SK-N-SH (cell line): ENCODE results near the gene NBEAL1. TPM values are rescaled to one million over a fixed set of nuclear protein-coding genes. Genes with fewer than 3 reads are reported as not detected.
A peak's percentile ranks its signal among the peaks of the same experiment; 100 is the strongest.

Experiments
- CTCF ChIA-PET: fragments of 300-600, 350-600 bp; formaldehyde crosslinking; extraction: SDS; loops from one replicate; lab custom pipeline; 2021; lab: Yijun Ruan, JAX
- POLR2A ChIA-PET: fragments of 350-600 bp; sonication (Branson Sonifier 250); formaldehyde crosslinking; extraction: SDS; loops from one replicate; lab custom pipeline; 2020; ENCODE audit warnings: antibody characterized with exemption, inconsistent platforms; lab: Yijun Ruan, JAX
- DNase-seq: peaks from one replicate; pipeline ENCODE4 v3.0.0; 2012
- H2AFZ ChIP-seq: fragments of 200-600 bp; sonication (generic); 2 replicates; pipeline ENCODE4 v1.8.1; 2016; ENCODE audit warnings: antibody characterized with exemption, mild to moderate bottlenecking, low read depth
- H3F3A ChIP-seq: fragments of 200-600 bp; sonication (generic); replicated peaks from 2 replicates; pipeline ENCODE3; 2016; ENCODE audit warnings: antibody characterized with exemption, mild to moderate bottlenecking; ENCODE audit not compliant: insufficient read depth
- H3K27ac ChIP-seq, 2 experiments: fragments of 200-500 bp in 1 of 2; fragments of 200-600 bp in 1 of 2; sonication (Bioruptor generic) in 1 of 2; sonication (generic), shearing (Covaris generic) in 1 of 2; 2 replicates each; pipeline versions ENCODE4 v1.5.1 to v1.6.1; 2014 to 2016; ENCODE audit warnings: low read depth in 2 of 2, inconsistent platforms in 1 of 2, low read length in 1 of 2, mild to moderate bottlenecking in 1 of 2, mixed read lengths in 1 of 2
- H3K27me3 ChIP-seq: fragments of 200-600 bp; sonication (generic), shearing (Covaris generic); 2 replicates; pipeline ENCODE4 v1.6.1; 2016; ENCODE audit warnings: mixed run types; ENCODE audit not compliant: insufficient read depth
- H3K36me3 ChIP-seq, 2 experiments: fragments of 200-500 bp in 1 of 2; fragments of 200-600 bp in 1 of 2; sonication (Bioruptor generic) in 1 of 2; sonication (generic) in 1 of 2; replicated peaks in 1 of 2; 2 replicates each; pipeline versions ENCODE3 to v1.5.1; 2014 to 2016; ENCODE audit warnings: low read length in 1 of 2, mild to moderate bottlenecking in 1 of 2; ENCODE audit not compliant: insufficient read depth in 2 of 2, control insufficient read depth in 1 of 2
- H3K4me1 ChIP-seq, 2 experiments: fragments of 200-500 bp in 1 of 2; fragments of 200-600 bp in 1 of 2; sonication (Bioruptor generic) in 1 of 2; sonication (generic), shearing (Covaris generic) in 1 of 2; 2 replicates each; pipeline versions ENCODE4 v1.5.1 to v1.6.1; 2014 to 2016; ENCODE audit warnings: low read depth in 1 of 2, low read length in 1 of 2, mixed run types in 1 of 2; ENCODE audit not compliant: insufficient read depth in 2 of 2, control insufficient read depth in 1 of 2
- H3K4me2 ChIP-seq: fragments of 200-600 bp; sonication (generic), shearing (Covaris generic); 2 replicates; pipeline ENCODE4 v1.6.1; 2017; ENCODE audit warnings: mixed run types
- H3K4me3 ChIP-seq, 2 experiments: fragments of 200-500 bp in 1 of 2; fragments of 200-600 bp in 1 of 2; sonication (Bioruptor generic) in 1 of 2; sonication (generic), shearing (Covaris generic) in 1 of 2; 2 replicates each; pipeline versions ENCODE4 v1.5.1 to v1.8.1; 2014 to 2016; ENCODE audit warnings: low read depth in 2 of 2, inconsistent platforms in 1 of 2, low read length in 1 of 2, mild to moderate bottlenecking in 1 of 2, mixed read lengths in 1 of 2, moderate library complexity in 1 of 2
- H3K79me2 ChIP-seq: fragments of 200-600 bp; sonication (generic); 2 replicates; pipeline ENCODE4 v1.8.1; 2017; ENCODE audit warnings: mild to moderate bottlenecking; ENCODE audit not compliant: insufficient read depth
- H3K9ac ChIP-seq: fragments of 200-600 bp; sonication (generic); 2 replicates; pipeline ENCODE4 v1.6.1; 2017; ENCODE audit warnings: mixed run types
- H3K9me2 ChIP-seq: fragments of 200-600 bp; sonication (generic); 2 replicates; pipeline ENCODE4 v1.6.1; 2017; ENCODE audit warnings: mixed run types
- H3K9me3 ChIP-seq: fragments of 200-600 bp; sonication (generic); 2 replicates; pipeline ENCODE4 v1.6.1; 2017; ENCODE audit warnings: mixed run types, mild to moderate bottlenecking, moderate library complexity
- H4K20me1 ChIP-seq: fragments of 200-600 bp; sonication (generic); 2 replicates; pipeline ENCODE4 v1.6.1; 2017; ENCODE audit warnings: mild to moderate bottlenecking, mixed run types; ENCODE audit not compliant: insufficient read depth
- ELF1 ChIP-seq: IDR thresholded peaks from 2 replicates; pipeline ENCODE4 v1.4.0; 2012
- EP300 ChIP-seq, 2 experiments: IDR thresholded peaks; 2 replicates each; pipeline versions ENCODE4 v1.4.0 to v1.6.1; 2012; ENCODE audit warnings: borderline replicate concordance in 1 of 2, low read depth in 1 of 2, low read length in 1 of 2
- FOSL2 ChIP-seq: IDR thresholded peaks from 2 replicates; pipeline ENCODE4 v1.4.0; 2012; ENCODE audit warnings: low read depth, mild to moderate bottlenecking, moderate library complexity, borderline replicate concordance
- FOXJ3 ChIP-seq: sonication (generic); formaldehyde crosslinking; IDR thresholded peaks from 2 replicates; pipeline ENCODE4 v1.5.1; 2020; ENCODE audit warnings: mild to moderate bottlenecking, missing genetic modification reagents
- JUND ChIP-seq: IDR thresholded peaks from 2 replicates; pipeline ENCODE4 v1.4.0; 2012
- MEF2A ChIP-seq: IDR thresholded peaks from 2 replicates; pipeline ENCODE4 v1.4.0; 2012; ENCODE audit warnings: low read depth, borderline replicate concordance
- MXI1 ChIP-seq: IDR thresholded peaks from 2 replicates; pipeline ENCODE4 v1.6.1; 2012; ENCODE audit warnings: mild to moderate bottlenecking, low read depth, low read length, improper control_type of control experiment
- NFIC ChIP-seq: IDR thresholded peaks from 2 replicates; pipeline ENCODE4 v1.4.0; 2012; ENCODE audit warnings: borderline replicate concordance
- POLR2AphosphoS5 ChIP-seq: IDR thresholded peaks from 2 replicates; pipeline ENCODE4 v1.6.1; 2012; ENCODE audit warnings: low read depth, low read length
- RAD21 ChIP-seq: IDR thresholded peaks from 2 replicates; pipeline ENCODE4 v1.6.1; 2012; ENCODE audit warnings: mild to moderate bottlenecking, low read length
- RCOR1 ChIP-seq: fragments of 150-350 bp; IDR thresholded peaks from 2 replicates; pipeline ENCODE4 v1.6.1; 2017; ENCODE audit warnings: antibody characterized with exemption, low read length
- RFX5 ChIP-seq: IDR thresholded peaks from 2 replicates; pipeline ENCODE4 v1.6.1; 2012; ENCODE audit warnings: mild to moderate bottlenecking, improper control_type of control experiment, low read length
- RXRA ChIP-seq: IDR thresholded peaks from 2 replicates; pipeline ENCODE4 v1.4.0; 2012; ENCODE audit warnings: low read depth, mild to moderate bottlenecking, borderline replicate concordance
- SMC3 ChIP-seq: IDR thresholded peaks from 2 replicates; pipeline ENCODE4 v1.6.1; 2012; ENCODE audit warnings: low read depth, low read length, improper control_type of control experiment
- TAF1 ChIP-seq: IDR thresholded peaks from 2 replicates; pipeline ENCODE4 v1.6.1; 2012; ENCODE audit warnings: low read depth, mild to moderate bottlenecking, low read length, moderate library complexity, borderline replicate concordance
- TCF12 ChIP-seq: IDR thresholded peaks from 2 replicates; pipeline ENCODE4 v1.4.0; 2012
- YY1 ChIP-seq: IDR thresholded peaks from 2 replicates; pipeline ENCODE4 v1.4.0; 2012; ENCODE audit warnings: low read depth, mild to moderate bottlenecking
- WGBS: methylation state at CpG from one replicate; pipeline ENCODE4 v1.1.6; 2017; ENCODE audit warnings: low lambda C conversion rate; 5-methylcytosine and 5-hydroxymethylcytosine counted together
- polyA plus RNA-seq, 3 experiments: library from polyadenylated mRNA; depleted of rRNA; stranded (reverse); fragments of >200 nt; gene quantifications; 2 replicates each; pipeline ENCODE4 v1.2.3, GENCODE V29; 2012
- TF ChIP-seq, protein P1 (sequence below): fragments of 150-350 bp; IDR thresholded peaks from 2 replicates; pipeline ENCODE4 v1.6.1; 2017; ENCODE audit warnings: antibody characterized with exemption, low read length, low read depth, borderline replicate concordance
- TF ChIP-seq, protein P2 (sequence below): IDR thresholded peaks from 2 replicates; pipeline ENCODE4 v1.4.0; 2012; ENCODE audit warnings: low read depth, borderline replicate concordance
- TF ChIP-seq, protein P3 (sequence below): fragments of 200-600 bp; sonication (generic); IDR thresholded peaks from 2 replicates; pipeline ENCODE4 v1.6.1; 2017; ENCODE audit warnings: antibody characterized with exemption, mild to moderate bottlenecking, moderate library complexity
- TF ChIP-seq, protein P4 (sequence below): IDR thresholded peaks from 2 replicates; pipeline ENCODE4; 2012

The NBEAL1 gene
- polyA plus RNA-seq, 1 of the 3 experiments (the other 2 are of a cell fraction), result 3.3 TPM

DNA sequence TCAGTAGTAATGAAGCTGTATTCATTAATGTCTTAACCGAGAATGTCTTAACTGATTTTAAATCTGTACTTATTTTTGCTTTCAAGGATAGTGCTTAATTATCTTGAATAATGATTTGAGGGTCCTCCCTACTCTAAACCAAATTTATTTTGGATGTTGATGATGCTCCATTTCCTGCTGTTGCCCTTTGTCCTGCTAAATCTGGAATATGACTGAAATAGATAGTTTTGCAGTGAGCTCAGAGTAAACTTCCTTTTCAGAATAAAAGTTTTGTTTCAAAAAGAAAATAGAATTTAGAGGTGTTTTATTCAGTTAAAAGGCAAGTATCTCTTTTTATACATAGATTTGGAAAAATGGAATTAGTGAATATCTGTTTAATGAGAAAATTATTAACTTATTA lies 8.1 kb downstream of the NBEAL1 start:
- TF ChIP-seq SMC3 (no peak), RAD21 (no peak), MXI1 (no peak), MEF2A (peak; percentile 65; the same call in 1 of the 2 replicates)
- TF ChIP-seq, protein P1, sequence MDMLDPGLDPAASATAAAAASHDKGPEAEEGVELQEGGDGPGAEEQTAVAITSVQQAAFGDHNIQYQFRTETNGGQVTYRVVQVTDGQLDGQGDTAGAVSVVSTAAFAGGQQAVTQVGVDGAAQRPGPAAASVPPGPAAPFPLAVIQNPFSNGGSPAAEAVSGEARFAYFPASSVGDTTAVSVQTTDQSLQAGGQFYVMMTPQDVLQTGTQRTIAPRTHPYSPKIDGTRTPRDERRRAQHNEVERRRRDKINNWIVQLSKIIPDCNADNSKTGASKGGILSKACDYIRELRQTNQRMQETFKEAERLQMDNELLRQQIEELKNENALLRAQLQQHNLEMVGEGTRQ, result no peak
- H3K4me3 ChIP-seq, result no peak overlapping the region
- peak overlapping the region; percentile 56 for H3K4me2 ChIP-seq
- H3K4me1 ChIP-seq, result peaks cover 3 to 4% of the 10 kb centered on the region in 2 experiments; a peak in 2 of 4 replicates
- H3F3A ChIP-seq, result peaks cover 13% of the 10 kb centered on the region
- DNase-seq, result no peak
- H3K79me2 ChIP-seq, result peaks cover 84% of the 10 kb centered on the region
- H3K9me2 ChIP-seq, result no peaks in the 10 kb centered on the region
- WGBS, result 83% methylated on average over 1 of the region's 1 CpG
- no peaks in the 10 kb centered on the region for H3K9me3 ChIP-seq
- peak overlapping the region; percentile 7; the same call in 1 of the 2 replicates for H3K9ac ChIP-seq
- CTCF ChIA-PET, result interaction anchor here (1.6 kb wide), 1 partner anchor 35 kb away, joined by 3 read pairs; no protein-coding TSS in a partner anchor
- peak overlapping the region in 1 of 2 experiments; percentile 40; a peak in 2 of 4 replicates for H3K27ac ChIP-seq
- peaks cover 8% of the 10 kb centered on the region; the same call in 1 of the 2 replicates for H4K20me1 ChIP-seq
- POLR2A ChIA-PET, result no interaction called here
- H3K36me3 ChIP-seq, result peaks cover 0 to 12% of the 10 kb centered on the region in 2 experiments
- no peak overlapping the region for H2AFZ ChIP-seq
- H3K27me3 ChIP-seq, result no peaks in the 10 kb centered on the region

DNA sequence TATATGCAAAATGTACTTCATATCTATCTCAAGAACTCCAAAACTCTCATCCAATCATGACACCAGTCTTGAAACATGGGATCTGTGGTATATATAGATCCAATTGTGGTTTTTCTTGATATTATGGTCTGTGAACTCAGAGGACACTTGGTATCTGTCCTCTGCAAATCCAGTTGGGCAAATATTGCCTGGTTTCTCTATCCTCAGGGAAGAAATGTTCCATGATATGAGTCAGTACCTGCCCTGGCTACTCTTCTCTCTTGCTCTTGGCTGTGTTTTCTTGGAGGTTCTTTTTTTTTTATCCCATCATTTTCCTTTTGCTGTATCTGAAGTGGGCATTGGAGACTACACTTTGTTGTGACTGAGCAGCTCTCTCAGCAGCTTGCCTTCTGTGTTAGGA lies 10.9 kb downstream of the NBEAL1 start:
- Histone ChIP-seq H3K27me3 (no peaks in the 10 kb centered on the region), H3K9me2 (no peaks in the 10 kb centered on the region), H3K9me3 (no peaks in the 10 kb centered on the region), H3K4me1 (peaks cover 0 to 4% of the 10 kb centered on the region in 2 experiments; a peak in 2 of 4 replicates), H4K20me1 (no peaks in the 10 kb centered on the region), H3K79me2 (peaks cover 73% of the 10 kb centered on the region), H3K4me2 (no peak overlapping the region), H3F3A (peaks cover 9% of the 10 kb centered on the region), H2AFZ (no peak overlapping the region), H3K36me3 (peaks cover 0 to 19% of the 10 kb centered on the region in 2 experiments), H3K4me3 (no peak overlapping the region), H3K27ac (peak overlapping the region in 1 of 2 experiments; percentile 4; a peak in 1 of 4 replicates), H3K9ac (no peak overlapping the region)
- ChIA-PET CTCF (interaction anchor here (1.0 kb wide), 1 partner anchor 10 kb away, joined by 4 read pairs; no protein-coding TSS in a partner anchor), POLR2A (no interaction called here)
- no peak for DNase-seq
- TF ChIP-seq RFX5, result no peak
- TF ChIP-seq NFIC, result no peak
- TF ChIP-seq TAF1, result no peak
- no peak for TF ChIP-seq RCOR1
- no peak for TF ChIP-seq FOXJ3
- TF ChIP-seq, protein P2, sequence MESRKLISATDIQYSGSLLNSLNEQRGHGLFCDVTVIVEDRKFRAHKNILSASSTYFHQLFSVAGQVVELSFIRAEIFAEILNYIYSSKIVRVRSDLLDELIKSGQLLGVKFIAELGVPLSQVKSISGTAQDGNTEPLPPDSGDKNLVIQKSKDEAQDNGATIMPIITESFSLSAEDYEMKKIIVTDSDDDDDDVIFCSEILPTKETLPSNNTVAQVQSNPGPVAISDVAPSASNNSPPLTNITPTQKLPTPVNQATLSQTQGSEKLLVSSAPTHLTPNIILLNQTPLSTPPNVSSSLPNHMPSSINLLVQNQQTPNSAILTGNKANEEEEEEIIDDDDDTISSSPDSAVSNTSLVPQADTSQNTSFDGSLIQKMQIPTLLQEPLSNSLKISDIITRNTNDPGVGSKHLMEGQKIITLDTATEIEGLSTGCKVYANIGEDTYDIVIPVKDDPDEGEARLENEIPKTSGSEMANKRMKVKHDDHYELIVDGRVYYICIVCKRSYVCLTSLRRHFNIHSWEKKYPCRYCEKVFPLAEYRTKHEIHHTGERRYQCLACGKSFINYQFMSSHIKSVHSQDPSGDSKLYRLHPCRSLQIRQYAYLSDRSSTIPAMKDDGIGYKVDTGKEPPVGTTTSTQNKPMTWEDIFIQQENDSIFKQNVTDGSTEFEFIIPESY, result no peak
- TF ChIP-seq, protein P3, sequence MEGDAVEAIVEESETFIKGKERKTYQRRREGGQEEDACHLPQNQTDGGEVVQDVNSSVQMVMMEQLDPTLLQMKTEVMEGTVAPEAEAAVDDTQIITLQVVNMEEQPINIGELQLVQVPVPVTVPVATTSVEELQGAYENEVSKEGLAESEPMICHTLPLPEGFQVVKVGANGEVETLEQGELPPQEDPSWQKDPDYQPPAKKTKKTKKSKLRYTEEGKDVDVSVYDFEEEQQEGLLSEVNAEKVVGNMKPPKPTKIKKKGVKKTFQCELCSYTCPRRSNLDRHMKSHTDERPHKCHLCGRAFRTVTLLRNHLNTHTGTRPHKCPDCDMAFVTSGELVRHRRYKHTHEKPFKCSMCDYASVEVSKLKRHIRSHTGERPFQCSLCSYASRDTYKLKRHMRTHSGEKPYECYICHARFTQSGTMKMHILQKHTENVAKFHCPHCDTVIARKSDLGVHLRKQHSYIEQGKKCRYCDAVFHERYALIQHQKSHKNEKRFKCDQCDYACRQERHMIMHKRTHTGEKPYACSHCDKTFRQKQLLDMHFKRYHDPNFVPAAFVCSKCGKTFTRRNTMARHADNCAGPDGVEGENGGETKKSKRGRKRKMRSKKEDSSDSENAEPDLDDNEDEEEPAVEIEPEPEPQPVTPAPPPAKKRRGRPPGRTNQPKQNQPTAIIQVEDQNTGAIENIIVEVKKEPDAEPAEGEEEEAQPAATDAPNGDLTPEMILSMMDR, result no peak
- no peak for TF ChIP-seq POLR2AphosphoS5
- TF ChIP-seq EP300 (IDR thresholded peaks at IDR 0.05; ENCODE audit: borderline replicate concordance in 1 of 2, low read depth in 1 of 2, low read length in 1 of 2), result no peak
- no peak for TF ChIP-seq YY1
- no peak for TF ChIP-seq JUND
- TF ChIP-seq FOSL2, result no peak
- TF ChIP-seq MXI1, result no peak
- no peak for TF ChIP-seq SMC3
- TF ChIP-seq, protein P4, sequence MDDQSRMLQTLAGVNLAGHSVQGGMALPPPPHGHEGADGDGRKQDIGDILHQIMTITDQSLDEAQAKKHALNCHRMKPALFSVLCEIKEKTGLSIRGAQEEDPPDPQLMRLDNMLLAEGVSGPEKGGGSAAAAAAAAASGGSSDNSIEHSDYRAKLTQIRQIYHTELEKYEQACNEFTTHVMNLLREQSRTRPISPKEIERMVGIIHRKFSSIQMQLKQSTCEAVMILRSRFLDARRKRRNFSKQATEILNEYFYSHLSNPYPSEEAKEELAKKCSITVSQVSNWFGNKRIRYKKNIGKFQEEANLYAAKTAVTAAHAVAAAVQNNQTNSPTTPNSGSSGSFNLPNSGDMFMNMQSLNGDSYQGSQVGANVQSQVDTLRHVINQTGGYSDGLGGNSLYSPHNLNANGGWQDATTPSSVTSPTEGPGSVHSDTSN, result no peak
- no peak for TF ChIP-seq RXRA
- no peak for TF ChIP-seq RAD21
- TF ChIP-seq TCF12, result no peak
- no peak for TF ChIP-seq ELF1
